ENCODE measurements around the gene PCGF3. TPM values are rescaled to one million over a fixed set of nuclear protein-coding genes. Genes with fewer than 3 reads are reported as not detected.
"Not testable (repeated sequence)": the region's sequence is repeated elsewhere in the genome, so short reads cannot be mapped to it uniquely, and the experiment has no call there.

The PCGF3 gene
- total RNA-seq, 4 donors from 2014 or later = 54.8 to 123 (median 90.5) TPM

DNA sequence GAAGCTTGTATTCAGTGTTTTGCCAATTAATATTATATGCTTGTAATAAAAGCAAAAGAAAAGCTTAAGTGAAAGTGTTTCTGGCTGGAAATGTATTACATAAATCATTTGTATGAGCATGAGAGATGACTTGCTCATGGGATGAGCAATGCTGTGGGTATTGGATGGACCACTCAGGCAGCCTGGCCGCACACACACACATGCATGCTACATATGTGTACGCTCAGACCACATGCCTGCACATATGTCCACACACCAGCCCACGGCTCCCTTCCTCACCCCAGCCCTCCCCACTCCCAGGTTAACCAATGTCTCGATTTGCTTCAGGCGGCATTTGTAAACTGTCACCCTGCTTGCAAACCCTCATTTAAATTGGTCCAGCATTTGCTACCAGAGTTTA lies 64.4 kb downstream of the PCGF3 start:
- Histone ChIP-seq H3K27me3 (no peaks in the 10 kb centered on the region), H3K4me3 (no peak overlapping the region), H3K4me1 (peaks cover 0 to 41% (median 5%) of the 10 kb centered on the region in 4 donors), H3K9me3 (peaks cover 0 to 76% (median 8%) of the 10 kb centered on the region in 4 donors), H3K27ac (no peak overlapping the region), H3K36me3 (peaks cover 5 to 100% (median 6%) of the 10 kb centered on the region in 3 donors)
- TF ChIP-seq EP300 (IDR thresholded peaks at IDR 0.05) = no peak
- no peak for TF ChIP-seq POLR2A (IDR thresholded peaks at IDR 0.05)
- TF ChIP-seq, protein P1, sequence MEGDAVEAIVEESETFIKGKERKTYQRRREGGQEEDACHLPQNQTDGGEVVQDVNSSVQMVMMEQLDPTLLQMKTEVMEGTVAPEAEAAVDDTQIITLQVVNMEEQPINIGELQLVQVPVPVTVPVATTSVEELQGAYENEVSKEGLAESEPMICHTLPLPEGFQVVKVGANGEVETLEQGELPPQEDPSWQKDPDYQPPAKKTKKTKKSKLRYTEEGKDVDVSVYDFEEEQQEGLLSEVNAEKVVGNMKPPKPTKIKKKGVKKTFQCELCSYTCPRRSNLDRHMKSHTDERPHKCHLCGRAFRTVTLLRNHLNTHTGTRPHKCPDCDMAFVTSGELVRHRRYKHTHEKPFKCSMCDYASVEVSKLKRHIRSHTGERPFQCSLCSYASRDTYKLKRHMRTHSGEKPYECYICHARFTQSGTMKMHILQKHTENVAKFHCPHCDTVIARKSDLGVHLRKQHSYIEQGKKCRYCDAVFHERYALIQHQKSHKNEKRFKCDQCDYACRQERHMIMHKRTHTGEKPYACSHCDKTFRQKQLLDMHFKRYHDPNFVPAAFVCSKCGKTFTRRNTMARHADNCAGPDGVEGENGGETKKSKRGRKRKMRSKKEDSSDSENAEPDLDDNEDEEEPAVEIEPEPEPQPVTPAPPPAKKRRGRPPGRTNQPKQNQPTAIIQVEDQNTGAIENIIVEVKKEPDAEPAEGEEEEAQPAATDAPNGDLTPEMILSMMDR (IDR thresholded peaks at IDR 0.05) = no peak
- WGBS, 2 donors = 88 to 90% methylated on average over 5 of the region's 5 CpGs
- DNase-seq (ENCODE audit: low spot score in 2 of 2) = no peak

DNA sequence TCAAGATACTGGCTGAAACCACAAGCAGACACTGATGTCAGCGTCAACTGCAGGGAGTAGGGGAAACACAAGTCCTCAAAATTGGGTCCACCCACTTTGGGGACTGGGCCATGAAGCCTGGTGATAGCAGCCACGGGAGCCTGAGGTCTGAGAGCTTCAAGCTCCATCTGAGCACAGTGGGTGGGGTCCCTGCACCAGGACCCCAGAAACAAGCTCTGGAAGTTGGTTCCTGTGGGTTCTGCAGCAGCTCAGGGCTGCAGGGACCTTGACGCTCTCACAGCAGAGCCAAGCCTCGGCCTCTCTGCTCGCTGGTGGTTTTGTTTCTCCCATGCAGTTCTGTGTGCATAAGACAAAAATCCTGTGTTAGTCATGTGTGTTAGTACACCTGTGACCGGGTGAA lies 65.8 kb downstream of the PCGF3 start:
- peaks cover 0 to 64% (median 3%) of the 10 kb centered on the region in 4 donors for H3K9me3 ChIP-seq
- 67 to 70% methylated on average over 4 to 5 of the region's 6 CpGs for WGBS, 2 donors
- H3K27ac ChIP-seq = peak overlapping the region in 3 of 4 donors; percentile 43 to 80 (median 75)

DNA sequence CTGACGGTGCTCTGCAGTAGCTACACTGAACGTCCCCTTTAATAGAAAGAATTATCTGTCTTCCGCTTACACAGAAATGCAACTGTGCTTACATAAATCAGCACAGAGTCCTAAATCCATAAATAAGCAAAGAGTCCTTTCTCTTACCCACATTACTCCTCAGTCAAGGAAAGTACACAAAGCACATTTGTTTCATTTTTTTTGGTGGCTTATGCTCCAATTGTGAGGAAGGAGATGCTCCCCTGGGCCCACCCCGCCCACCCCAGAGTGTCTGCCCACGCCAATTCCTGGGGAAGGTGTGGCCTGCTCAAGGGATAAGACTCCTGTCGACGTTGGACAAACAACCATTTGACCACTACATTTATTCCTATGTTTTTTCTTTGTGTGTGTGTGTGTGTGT lies 66.5 kb downstream of the PCGF3 start:
- H3K36me3 ChIP-seq = peaks cover 0 to 100% (median 0%) of the 10 kb centered on the region in 3 donors
- H3K4me1 ChIP-seq = peaks cover 0 to 59% (median 5%) of the 10 kb centered on the region in 4 donors
- 35% methylated on average over 7 of the region's 7 CpGs for WGBS, 2 donors

More for the DNA sequence above, 65.8 kb downstream of the PCGF3 start:
- no peak for TF ChIP-seq EP300 (IDR thresholded peaks at IDR 0.05)
- TF ChIP-seq, protein P1 (IDR thresholded peaks at IDR 0.05) = no peak
- TF ChIP-seq POLR2A (IDR thresholded peaks at IDR 0.05) = no peak
- Histone ChIP-seq H3K36me3 (peaks cover 4 to 100% (median 5%) of the 10 kb centered on the region in 3 donors), H3K27me3 (no peaks in the 10 kb centered on the region), H3K4me3 (no peak overlapping the region), H3K4me1 (peaks cover 0 to 55% (median 5%) of the 10 kb centered on the region in 4 donors)
- no peak for DNase-seq (ENCODE audit: low spot score in 2 of 2)

DNA sequence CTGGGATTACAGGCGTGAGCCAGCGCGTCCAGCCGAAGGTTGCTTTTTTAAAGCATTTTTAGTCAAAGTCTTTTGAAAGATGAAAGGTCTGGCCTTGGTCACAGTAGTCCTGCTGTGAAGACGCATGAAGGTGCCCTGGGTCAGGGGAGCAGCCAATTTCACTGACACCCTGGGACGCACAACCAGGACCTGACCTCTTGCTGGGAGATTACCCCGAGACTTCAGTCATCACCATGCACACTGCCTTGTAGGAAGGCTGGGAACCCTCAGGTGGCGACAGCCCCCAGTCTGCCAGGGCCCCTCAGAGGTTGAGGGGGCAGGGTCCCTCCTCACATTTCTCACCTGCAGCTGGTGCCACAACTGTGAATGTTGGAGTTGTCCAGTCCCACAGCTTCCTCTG lies 67.1 kb downstream of the PCGF3 start:
- H3K27me3 ChIP-seq = no peaks in the 10 kb centered on the region
- H3K9me3 ChIP-seq = peaks cover 0 to 52% (median 2%) of the 10 kb centered on the region in 4 donors
- peaks cover 0 to 59% (median 5%) of the 10 kb centered on the region in 4 donors for H3K4me1 ChIP-seq
- no peak overlapping the region for H3K4me3 ChIP-seq
- no peak for TF ChIP-seq POLR2A (IDR thresholded peaks at IDR 0.05)
- TF ChIP-seq, protein P1 (IDR thresholded peaks at IDR 0.05) = no peak
- no peak for TF ChIP-seq EP300 (IDR thresholded peaks at IDR 0.05)
- H3K27ac ChIP-seq = peak overlapping the region; percentile 50 to 80 (median 54)
- DNase-seq (ENCODE audit: low spot score in 2 of 2) = no peak
- WGBS, 2 donors = 65 to 77% methylated on average over 4 to 7 of the region's 8 CpGs
- H3K36me3 ChIP-seq = peaks cover 0 to 100% (median 0%) of the 10 kb centered on the region in 3 donors

More for the DNA sequence above, 66.5 kb downstream of the PCGF3 start:
- no peak overlapping the region for H3K4me3 ChIP-seq
- no peak for DNase-seq (ENCODE audit: low spot score in 2 of 2)
- peak overlapping the region; percentile 43 to 80 (median 63) for H3K27ac ChIP-seq
- peaks cover 0 to 57% (median 2%) of the 10 kb centered on the region in 4 donors for H3K9me3 ChIP-seq
- TF ChIP-seq, protein P1 (IDR thresholded peaks at IDR 0.05) = no peak
- TF ChIP-seq POLR2A (IDR thresholded peaks at IDR 0.05) (peak in 1 of 2 donors; percentile 3), EP300 (IDR thresholded peaks at IDR 0.05) (peak in 1 of 2 donors; percentile 42)
- no peaks in the 10 kb centered on the region for H3K27me3 ChIP-seq

DNA sequence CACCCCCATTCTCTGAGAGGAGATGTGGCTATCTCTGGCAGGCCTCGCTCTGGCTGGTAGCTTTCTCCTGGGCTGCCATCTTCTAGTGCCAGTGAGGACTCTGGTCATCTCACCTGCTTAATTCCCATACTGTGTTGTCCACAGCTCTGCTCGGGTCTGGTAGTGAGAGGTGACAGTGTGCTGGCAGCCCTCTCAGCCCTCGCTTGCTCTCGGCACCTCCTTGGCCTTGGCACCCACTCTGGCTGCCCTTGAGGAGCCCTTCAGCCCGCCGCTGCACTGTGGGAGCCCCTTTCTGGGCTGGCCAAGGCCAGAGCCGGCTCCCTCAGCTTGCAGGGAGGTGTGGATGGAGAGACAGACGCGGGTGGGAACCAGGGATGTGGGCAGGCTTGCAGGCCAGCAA lies 67.6 kb downstream of the PCGF3 start:
- Histone ChIP-seq H3K27me3 (no peaks in the 10 kb centered on the region), H3K9me3 (peaks cover 0 to 48% (median 2%) of the 10 kb centered on the region in 4 donors), H3K36me3 (peaks cover 0 to 100% (median 0%) of the 10 kb centered on the region in 3 donors), H3K4me1 (peaks cover 0 to 60% (median 5%) of the 10 kb centered on the region in 4 donors), H3K27ac (peak overlapping the region; percentile 50 to 80 (median 54)), H3K4me3 (no peak overlapping the region)
- TF ChIP-seq, protein P1 (IDR thresholded peaks at IDR 0.05) = no peak
- no peak for TF ChIP-seq EP300 (IDR thresholded peaks at IDR 0.05)
- no peak for TF ChIP-seq POLR2A (IDR thresholded peaks at IDR 0.05)
- 42 to 79% methylated on average over 4 to 9 of the region's 9 CpGs for WGBS, 2 donors
- no peak for DNase-seq (ENCODE audit: low spot score in 2 of 2)

DNA sequence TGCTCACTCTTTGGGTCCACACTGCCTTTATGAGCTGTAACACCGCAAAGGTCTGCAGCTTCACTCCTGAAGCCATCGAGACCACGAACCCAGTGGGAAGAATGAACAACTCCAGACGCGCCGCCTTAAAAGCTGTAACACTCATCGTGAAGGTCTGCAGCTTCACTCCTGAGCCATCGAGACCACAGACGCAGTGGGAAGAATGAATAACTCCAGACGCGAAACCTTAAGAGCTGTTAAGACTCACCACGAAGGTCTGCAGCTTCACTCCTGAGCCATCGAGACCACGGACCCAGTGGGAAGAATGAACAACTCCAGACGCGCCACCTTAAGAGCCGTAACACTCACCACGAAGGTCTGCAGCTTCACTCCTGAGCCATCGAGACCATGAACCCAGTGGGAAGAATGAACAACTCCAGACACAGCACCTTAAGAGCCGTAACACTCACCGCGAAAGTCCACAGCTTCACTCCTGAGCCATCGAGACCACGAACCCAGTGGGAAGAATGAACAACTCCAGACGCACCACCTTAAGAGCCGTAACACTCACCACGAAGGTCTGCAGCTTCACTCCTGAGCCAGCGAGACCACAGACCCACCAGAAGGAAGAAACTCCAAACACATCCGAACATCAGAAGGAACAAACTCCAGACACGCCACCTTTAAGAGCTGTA lies 68.9 kb downstream of the PCGF3 start:
- H3K27me3 ChIP-seq; DNase-seq (ENCODE audit: low spot score in 2 of 2): not testable (repeated sequence)

DNA sequence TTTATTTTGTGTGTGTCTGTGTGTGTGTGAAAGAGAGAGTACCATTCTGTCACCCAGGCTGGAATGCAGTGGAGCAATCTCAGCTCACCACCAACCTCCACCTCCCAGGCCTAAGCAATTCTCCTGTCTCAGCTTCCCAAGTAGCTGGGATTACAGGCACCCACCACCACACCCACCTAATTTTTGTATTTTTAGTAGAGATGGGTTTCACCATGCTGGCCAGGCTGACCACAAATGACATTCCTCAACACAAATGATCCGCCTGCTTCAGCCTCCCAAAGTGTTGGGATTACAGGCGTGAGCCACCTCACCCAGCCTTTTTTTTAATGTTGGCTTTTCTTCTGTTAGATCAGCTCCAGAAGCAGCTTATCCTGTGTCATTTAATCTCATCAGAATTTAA lies 69.9 kb downstream of the PCGF3 start:
- not testable (repeated sequence) for H3K4me3 ChIP-seq; H3K27ac ChIP-seq; DNase-seq (ENCODE audit: low spot score in 2 of 2); H3K27me3 ChIP-seq
- WGBS, 2 donors = 91 to 95% methylated on average over 2 of the region's 2 CpGs
- Histone ChIP-seq H3K9me3 (peaks cover 0 to 32% (median 0%) of the 10 kb centered on the region in 4 donors), H3K36me3 (peaks cover 0 to 93% (median 10%) of the 10 kb centered on the region in 3 donors), H3K4me1 (peaks cover 0 to 77% (median 14%) of the 10 kb centered on the region in 4 donors)

More for the DNA sequence above, 68.9 kb downstream of the PCGF3 start:
- Histone ChIP-seq H3K4me1 (peaks cover 0 to 73% (median 6%) of the 10 kb centered on the region in 4 donors), H3K27ac (peak overlapping the region in 1 of 4 donors; percentile 16), H3K36me3 (peaks cover 0 to 99% (median under 1%) of the 10 kb centered on the region in 3 donors), H3K9me3 (peaks cover 0 to 41% (median 0%) of the 10 kb centered on the region in 4 donors)
- 89 to 91% methylated on average over 30 of the region's 30 CpGs for WGBS, 2 donors
- not testable (repeated sequence) for H3K4me3 ChIP-seq

Measured in tibial nerve (tissue), 4 donors.